Measurements from ENCODE around the gene MEGF6. TPM values are rescaled to one million over a fixed set of nuclear protein-coding genes. Genes with fewer than 3 reads are reported as not detected.

MEGF6 gene
- total and polyA plus RNA-seq, 4 donors, result 17.7 to 54.2 (median 48.2) TPM

- Histone ChIP-seq H3K9ac (ENCODE audit: insufficient read depth in 1 of 2, low read length in 2 of 2) (no peak overlapping the region), H3K4me3 (no peak overlapping the region), H3K9me3 (ENCODE audit: control insufficient read depth in 4 of 4, insufficient read depth in 3 of 4, low read length in 3 of 4) (no peaks in the 10 kb centered on the region), H3K4me1 (ENCODE audit: control insufficient read depth in 5 of 5, insufficient read depth in 5 of 5, low read length in 5 of 5) (peaks cover 0 to 13% (median 0%) of the 10 kb centered on the region in 5 donors), H3K27me3 (ENCODE audit: control insufficient read depth in 3 of 3, insufficient read depth in 3 of 3, low read length in 2 of 3) (peaks cover 3 to 7% (median 7%) of the 10 kb centered on the region in 3 donors), H3K36me3 (ENCODE audit: control insufficient read depth in 4 of 4, insufficient read depth in 4 of 4, low read length in 4 of 4) (no peaks in the 10 kb centered on the region), H3K27ac (ENCODE audit: low read depth in 1 of 2, low read length in 1 of 2) (no peak overlapping the region)
- 42 to 59% methylated on average over 20 of the region's 20 CpGs for WGBS, 2 donors
- DNase-seq (peak in 2 of 3 donors; percentile 39 to 59), ATAC-seq (ENCODE audit: insufficient read depth, low FRiP score) (no peak)
- TF ChIP-seq, protein P1, sequence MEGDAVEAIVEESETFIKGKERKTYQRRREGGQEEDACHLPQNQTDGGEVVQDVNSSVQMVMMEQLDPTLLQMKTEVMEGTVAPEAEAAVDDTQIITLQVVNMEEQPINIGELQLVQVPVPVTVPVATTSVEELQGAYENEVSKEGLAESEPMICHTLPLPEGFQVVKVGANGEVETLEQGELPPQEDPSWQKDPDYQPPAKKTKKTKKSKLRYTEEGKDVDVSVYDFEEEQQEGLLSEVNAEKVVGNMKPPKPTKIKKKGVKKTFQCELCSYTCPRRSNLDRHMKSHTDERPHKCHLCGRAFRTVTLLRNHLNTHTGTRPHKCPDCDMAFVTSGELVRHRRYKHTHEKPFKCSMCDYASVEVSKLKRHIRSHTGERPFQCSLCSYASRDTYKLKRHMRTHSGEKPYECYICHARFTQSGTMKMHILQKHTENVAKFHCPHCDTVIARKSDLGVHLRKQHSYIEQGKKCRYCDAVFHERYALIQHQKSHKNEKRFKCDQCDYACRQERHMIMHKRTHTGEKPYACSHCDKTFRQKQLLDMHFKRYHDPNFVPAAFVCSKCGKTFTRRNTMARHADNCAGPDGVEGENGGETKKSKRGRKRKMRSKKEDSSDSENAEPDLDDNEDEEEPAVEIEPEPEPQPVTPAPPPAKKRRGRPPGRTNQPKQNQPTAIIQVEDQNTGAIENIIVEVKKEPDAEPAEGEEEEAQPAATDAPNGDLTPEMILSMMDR (IDR thresholded peaks at IDR 0.05; ENCODE audit: control extremely low read depth, extremely low read depth), result no peak
Observed at GRCh38 chr1:3440711-3441409, 170.4 kb downstream of the MEGF6 start.

GRCh38 chr1:3440300-3440681, 171.0 kb downstream of the MEGF6 start:
- Histone ChIP-seq H3K27me3 (ENCODE audit: control insufficient read depth in 3 of 3, insufficient read depth in 3 of 3, low read length in 2 of 3) (peaks cover 3 to 7% (median 7%) of the 10 kb centered on the region in 3 donors), H3K9me3 (ENCODE audit: control insufficient read depth in 4 of 4, insufficient read depth in 3 of 4, low read length in 3 of 4) (no peaks in the 10 kb centered on the region), H3K4me1 (ENCODE audit: control insufficient read depth in 5 of 5, insufficient read depth in 5 of 5, low read length in 5 of 5) (peaks cover 0 to 13% (median 0%) of the 10 kb centered on the region in 5 donors), H3K36me3 (ENCODE audit: control insufficient read depth in 4 of 4, insufficient read depth in 4 of 4, low read length in 4 of 4) (no peaks in the 10 kb centered on the region), H3K4me3 (no peak overlapping the region), H3K27ac (ENCODE audit: low read depth in 1 of 2, low read length in 1 of 2) (no peak overlapping the region), H3K9ac (ENCODE audit: insufficient read depth in 1 of 2, low read length in 2 of 2) (no peak overlapping the region)
- no peak for ATAC-seq (ENCODE audit: insufficient read depth, low FRiP score)
- DNase-seq, result no peak
- WGBS, 2 donors, result 44 to 61% methylated on average over 10 of the region's 10 CpGs
- TF ChIP-seq, protein P1 (IDR thresholded peaks at IDR 0.05; ENCODE audit: control extremely low read depth, extremely low read depth), result no peak

Small RNA genes within 50 kb of the gene (small RNA-seq; reads per million reads assigned to genes)
- 0.54 reads per million, percentile 64 among the genes with 10 or more reads in this experiment for gene MIR551A (ENCODE audit: low replicate concordance)

Other genes with a start within 250 kb of the MEGF6 start
- gene ARHGEF16, start 156.8 kb downstream of the MEGF6 start, total RNA-seq, result 10 to 100 TPM in 1 of 2 donors, 1 to 10 TPM in 1; 6.5 to 14.8 TPM
- 10 to 100 TPM in 1 of 2 donors, 1 to 10 TPM in 1; 8.2 to 11.4 TPM for gene ARHGEF16, start 156.8 kb downstream of the MEGF6 start, polyA plus RNA-seq
- 10 to 100 TPM; 30.7 to 46.6 TPM for gene TPRG1L, start 13.5 kb upstream of the MEGF6 start, total RNA-seq
- 10 to 100 TPM; 24.1 to 35.1 TPM for gene TPRG1L, start 13.5 kb upstream of the MEGF6 start, polyA plus RNA-seq
- gene WRAP73, start 38.6 kb upstream of the MEGF6 start, total RNA-seq, result 10 to 100 TPM; 17.3 to 24.7 TPM
- 10 to 100 TPM; 20.9 to 25.3 TPM for gene WRAP73, start 38.6 kb upstream of the MEGF6 start, polyA plus RNA-seq
- 10 to 100 TPM in 1 of 2 donors, 1 to 10 TPM in 1; 2.5 to 12.3 TPM for gene TP73, start 41.0 kb upstream of the MEGF6 start, total RNA-seq
- 1 to 10 TPM; 1.7 to 2.0 TPM for gene TP73, start 41.0 kb upstream of the MEGF6 start, polyA plus RNA-seq
- not detected for gene CCDC27, start 140.9 kb upstream of the MEGF6 start, total RNA-seq
- not detected for gene CCDC27, start 140.9 kb upstream of the MEGF6 start, polyA plus RNA-seq
- 10 to 100 TPM in 1 of 2 donors, 1 to 10 TPM in 1; 8.0 to 11.0 TPM for gene SMIM1, start 161.2 kb upstream of the MEGF6 start, total RNA-seq
- gene SMIM1, start 161.2 kb upstream of the MEGF6 start, polyA plus RNA-seq, result 10 to 100 TPM; 10.7 to 15.9 TPM
- gene LRRC47, start 185.0 kb upstream of the MEGF6 start, total RNA-seq, result 10 to 100 TPM; 22.3 to 33.9 TPM
- gene LRRC47, start 185.0 kb upstream of the MEGF6 start, polyA plus RNA-seq, result 10 to 100 TPM; 14.4 to 18.7 TPM
- gene CEP104, start 245.7 kb upstream of the MEGF6 start, total RNA-seq, result 10 to 100 TPM; 39.5 to 56.5 TPM
- gene CEP104, start 245.7 kb upstream of the MEGF6 start, polyA plus RNA-seq, result 10 to 100 TPM in 1 of 2 donors, 1 to 10 TPM in 1; 8.9 to 11.4 TPM
- gene DFFB, start 246.0 kb upstream of the MEGF6 start, total RNA-seq, result 10 to 100 TPM in 1 of 2 donors, 1 to 10 TPM in 1; 6.1 to 12.1 TPM
- gene DFFB, start 246.0 kb upstream of the MEGF6 start, polyA plus RNA-seq, result 1 to 10 TPM; 5.1 to 5.6 TPM